GM12865 (cell line): ENCODE measurements around the gene GRHPR.

Source experiments
- DNase-seq: peaks from one replicate; pipeline ENCODE4 v3.0.0; 2010; ENCODE audit warnings: low read depth
- H3K4me3 ChIP-seq: 2 replicates; pipeline ENCODE4 v1.5.1; 2011; ENCODE audit warnings: mild to moderate bottlenecking, low read depth, low read length, control low read depth
- CTCF ChIP-seq: IDR thresholded peaks from 2 replicates; pipeline ENCODE4 v1.5.1; 2011; ENCODE audit warnings: low read length, control low read depth, low read depth, inconsistent platforms; ENCODE audit not compliant: insufficient read depth; ENCODE audit errors: missing control alignments

The GRHPR gene

GRCh38 chr9:37454238-37454637 is 31.7 kb downstream of the GRHPR start:
- H3K4me3 ChIP-seq, result no peak overlapping the region
- TF ChIP-seq CTCF, result no peak
- DNase-seq, result no peak

- no peak overlapping the region for H3K4me3 ChIP-seq
- no peak for DNase-seq
- TF ChIP-seq CTCF, result no peak
Measured at GRCh38 chr9:37455884-37456647, 33.6 kb downstream of the GRHPR start.

- no peak for TF ChIP-seq CTCF
- no peak for DNase-seq
- H3K4me3 ChIP-seq, result no peak overlapping the region
Measured at GRCh38 chr9:37456817-37457216, 34.3 kb downstream of the GRHPR start.

GRCh38 chr9:37464006-37464405 is 41.5 kb downstream of the GRHPR start:
- no peak for DNase-seq
- no peak for TF ChIP-seq CTCF
- H3K4me3 ChIP-seq, result peak overlapping the region; percentile 91

GRCh38 chr9:37464426-37465248 is 42.1 kb downstream of the GRHPR start:
- no peak for TF ChIP-seq CTCF
- H3K4me3 ChIP-seq, result peak overlapping the region; percentile 91
- peak; percentile 80 for DNase-seq

- DNase-seq, result peak; percentile 100
- no peak for TF ChIP-seq CTCF
- H3K4me3 ChIP-seq, result peak within 1 kb of the TSS; percentile 91
Measured at GRCh38 chr9:37465249-37466036, 42.9 kb downstream of the GRHPR start, which contains the start of gene ZBTB5. Gene ZBTB5, minus strand, starts transcription at chr9:37465450. Its CDS starts 22,899 bp downstream, at chr9:37442551.
